GM12878 (cell line): ENCODE results near the gene EFNA3. TPM values are rescaled to one million over a fixed set of nuclear protein-coding genes. Genes with fewer than 3 reads are reported as not detected.

Experiments
- ATAC-seq: fragments of 200-7000 bp; cut with Tn5 transposase; 3 replicates; pipeline ENCODE4 v1.9.1; 2020; ENCODE audit warnings: mild to moderate bottlenecking, moderate library complexity
- BruUV-seq: library from RNA; stranded (reverse); fragments of 400-500 nt; replicated peaks from 2 replicates; lab custom pipeline; 2021; lab: Mats Ljungman, UMichigan
- CTCF ChIA-PET: fragments of 300-600 bp; sonication (Branson Sonifier 250); formaldehyde crosslinking; extraction: SDS; loops from one replicate; lab custom pipeline; 2021; ENCODE audit warnings: inconsistent platforms; lab: Yijun Ruan, JAX
- POLR2A ChIA-PET: fragments of 350-600 bp; formaldehyde crosslinking; extraction: SDS; loops from one replicate; lab custom pipeline; 2021; ENCODE audit warnings: inconsistent platforms; lab: Charles Lee
- RAD21 ChIA-PET: fragments of 300-600 bp; sonication (Branson Sonifier 250); formaldehyde crosslinking; loops from one replicate; lab custom pipeline; 2023; ENCODE audit warnings: antibody characterized with exemption; ENCODE audit not compliant: unreplicated experiment; lab: Charles Lee
- SMC1A ChIA-PET: fragments of 300-600 bp; sonication (Branson Sonifier 250); formaldehyde crosslinking; loops from one replicate; lab custom pipeline; 2023; ENCODE audit not compliant: unreplicated experiment, uncharacterized antibody; lab: Charles Lee
- DNase-seq: peaks from one replicate; pipeline ENCODE4 v3.0.0-alpha.2; 2011; ENCODE audit warnings: low read depth, low spot score
- FAIRE-seq: peaks from 3 replicates; lab custom pipeline; 2011; peaks lifted over from hg19 to GRCh38; lab: Jason Lieb, UNC
- H2AFZ ChIP-seq: 2 replicates; pipeline ENCODE4 v1.6.0; 2011; ENCODE audit warnings: low read depth, low read length, control low read depth; ENCODE audit not compliant: control insufficient read depth
- H3K27ac ChIP-seq: 2 replicates; pipeline ENCODE4 v1.5.1; 2011; ENCODE audit warnings: control low read depth; ENCODE audit not compliant: control insufficient read depth, insufficient read depth
- H3K27me3 ChIP-seq, 2 experiments: replicated peaks in 1 of 2; 2 replicates each; pipeline versions ENCODE4 v1.6.0 to v1.6.1; 2011; ENCODE audit warnings: low read length in 1 of 2; ENCODE audit not compliant: control insufficient read depth in 2 of 2, insufficient read depth in 2 of 2
- H3K36me3 ChIP-seq, 2 experiments: 2 replicates each; pipeline ENCODE4 v1.5.1; 2011; ENCODE audit warnings: low read length in 1 of 2; ENCODE audit not compliant: control insufficient read depth in 2 of 2, insufficient read depth in 2 of 2
- H3K4me1 ChIP-seq: 2 replicates; pipeline ENCODE4 v1.6.1; 2011; ENCODE audit warnings: mild to moderate bottlenecking, low read length, moderate library complexity, mixed read lengths; ENCODE audit not compliant: control insufficient read depth, insufficient read depth
- H3K4me2 ChIP-seq: 2 replicates; pipeline ENCODE4 v1.6.0; 2011; ENCODE audit warnings: control low read depth; ENCODE audit not compliant: control insufficient read depth, insufficient read depth
- H3K4me3 ChIP-seq: fragments of 200-600 bp; sonication (generic); 2 replicates; pipeline ENCODE4 v1.5.1; 2016
- H3K79me2 ChIP-seq: 2 replicates; pipeline ENCODE4 v1.6.0; 2011; ENCODE audit warnings: low read length; ENCODE audit not compliant: control insufficient read depth, insufficient read depth
- H3K9ac ChIP-seq: 2 replicates; pipeline ENCODE4 v1.8.0; 2011; ENCODE audit warnings: low read length, control low read depth, mixed read lengths; ENCODE audit not compliant: control insufficient read depth, insufficient read depth
- H3K9me3 ChIP-seq: replicated peaks from 3 replicates; pipeline ENCODE4 v1.5.1; 2011; ENCODE audit warnings: mild to moderate bottlenecking, low read length; ENCODE audit not compliant: control insufficient read depth, insufficient read depth
- H4K20me1 ChIP-seq: 2 replicates; pipeline ENCODE4 v1.6.0; 2011; ENCODE audit not compliant: control insufficient read depth, insufficient read depth
- ATF7 ChIP-seq: fragments of 450-650 bp; IDR thresholded peaks from 2 replicates; pipeline ENCODE4 v1.6.1; 2016; ENCODE audit warnings: low read depth, mild to moderate bottlenecking
- HCFC1 ChIP-seq: fragments of 150-350 bp; IDR thresholded peaks from 2 replicates; pipeline ENCODE4 v1.6.1; 2014; ENCODE audit warnings: low read length
- IRF4 ChIP-seq: IDR thresholded peaks from 2 replicates; pipeline ENCODE4 v1.6.1; 2011; ENCODE audit warnings: low read depth, low read length
- JUNB ChIP-seq: IDR thresholded peaks from 2 replicates; pipeline ENCODE4 v1.6.1; 2016; ENCODE audit warnings: antibody characterized with exemption, mild to moderate bottlenecking
- MYB ChIP-seq: fragments of 150-350 bp; IDR thresholded peaks from 2 replicates; pipeline ENCODE4 v1.6.1; 2014; ENCODE audit warnings: mild to moderate bottlenecking, low read depth, low read length, borderline replicate concordance
- MYC ChIP-seq: IDR thresholded peaks from 2 replicates; pipeline ENCODE4 v1.6.1; 2011; ENCODE audit warnings: mild to moderate bottlenecking, low read length, moderate library complexity, inconsistent platforms; ENCODE audit not compliant: insufficient read depth, insufficient replicate concordance, insufficient read length, severe bottlenecking
- NBN ChIP-seq: fragments of 450-650 bp; IDR thresholded peaks from 2 replicates; pipeline ENCODE4 v1.6.1; 2016
- NFIC ChIP-seq: IDR thresholded peaks from 2 replicates; pipeline ENCODE4 v1.6.1; 2012; ENCODE audit warnings: low read depth, mild to moderate bottlenecking, inconsistent platforms, low read length, moderate library complexity
- NRF1 ChIP-seq: conservative IDR thresholded peaks from 2 replicates; pipeline ENCODE4 v1.6.1; 2011; ENCODE audit warnings: mild to moderate bottlenecking, low read depth, low read length, improper control_type of control experiment
- PBX3 ChIP-seq: IDR thresholded peaks from 2 replicates; pipeline ENCODE4 v1.6.1; 2011; ENCODE audit warnings: mild to moderate bottlenecking, low read depth, low read length, moderate library complexity; ENCODE audit not compliant: insufficient replicate concordance
- PRDM15 ChIP-seq: fragments of 450-650 bp; formaldehyde crosslinking; IDR thresholded peaks from 2 replicates; pipeline ENCODE4 v1.4.0; 2020; ENCODE audit warnings: mild to moderate bottlenecking, moderate library complexity
- RB1 ChIP-seq: fragments of 450-650 bp; formaldehyde crosslinking; IDR thresholded peaks from 2 replicates; pipeline ENCODE4 v1.6.1; 2017; ENCODE audit warnings: mild to moderate bottlenecking, borderline replicate concordance
- WRNIP1 ChIP-seq: IDR thresholded peaks from 2 replicates; pipeline ENCODE4 v1.6.1; 2011; ENCODE audit warnings: low read depth, low read length, improper control_type of control experiment, borderline replicate concordance
- ZBTB4 ChIP-seq: fragments of 450-650 bp; formaldehyde crosslinking; IDR thresholded peaks from 2 replicates; pipeline ENCODE4 v1.4.0; 2022; ENCODE audit warnings: mild to moderate bottlenecking, moderate library complexity
- ZZZ3 ChIP-seq: IDR thresholded peaks from 2 replicates; pipeline ENCODE4 v1.6.1; 2011; ENCODE audit warnings: low read depth; ENCODE audit not compliant: control insufficient read depth, insufficient read length
- WGBS: methylation state at CpG from one replicate; pipeline ENCODE4 v1.1.6; 2016; ENCODE audit warnings: low lambda C conversion rate; ENCODE audit not compliant: insufficient replicate concordance, insufficient coverage; ENCODE audit errors: missing lambda C conversion rate; 5-methylcytosine and 5-hydroxymethylcytosine counted together
- in situ Hi-C: fragments of 300-500 bp; cut with MboI; formaldehyde crosslinking; loops from 9 replicates; pipeline ENCODE4 v1.14.3; 2018; ENCODE audit warnings: mixed read lengths
- intact Hi-C: fragments of 100-400 bp; cut with micrococcal nuclease; formaldehyde crosslinking; loops from one replicate; pipeline ENCODE4 v1.14.2; 2022; ENCODE audit not compliant: unreplicated experiment
- polyA plus RNA-seq, 11 experiments: library from polyadenylated mRNA; depleted of rRNA in 4 of 11; unstranded in 6 of 11; stranded (reverse) in 5 of 11; fragments of >200 nt; fragmentation: Nextera tagmentation in 4 of 11; fragmentation: Illumina TruSeq in 1 of 11; extraction: Ambion mirVana in 4 of 11; extraction: Trizol in 1 of 11; gene quantifications; 1 replicate in 1 of 11; 2 replicates in 10 of 11; pipeline versions ENCODE4 v1.2.1 to v1.2.3, GENCODE V29; 2011 to 2016; ENCODE audit warnings: inconsistent platforms in 2 of 11, missing spikeins in 2 of 11, low read depth in 1 of 11
- total RNA-seq, 4 experiments: library from RNA; depleted of rRNA in 3 of 4; stranded (reverse); fragments of >200 nt in 3 of 4; fragmentation: Illumina TruSeq in 1 of 4; extraction: Trizol in 1 of 4; gene quantifications; 2 replicates each; pipeline versions ENCODE4 v1.2.1 to v1.2.3, GENCODE V29; 2013 to 2021

The EFNA3 gene
- total and polyA plus RNA-seq, 10 of the 15 experiments (the other 5 are each of a cell fraction or from before 2014, with no cell fraction given): 0.08 to 5.4 (median 1.1) TPM

GRCh38 chr1:155131285-155131684 is 52.6 kb downstream of the EFNA3 start:
- no peak for FAIRE-seq

More at GRCh38 chr1:155131285-155131684, 52.6 kb downstream of the EFNA3 start:
- DNase-seq (no peak), ATAC-seq (no peak)
- RAD21 ChIA-PET: no interaction called here
- no peak overlapping the region for H3K4me2 ChIP-seq
- WGBS: 89% methylated on average over 8 of the region's 8 CpGs
- no peak overlapping the region for H2AFZ ChIP-seq
- H3K27me3 ChIP-seq: peaks cover 13 to 22% of the 10 kb centered on the region in 2 experiments
- H3K9me3 ChIP-seq: no peaks in the 10 kb centered on the region
- in situ Hi-C loops: no loop called here
- CTCF ChIA-PET: interaction anchor here (0.7 to 2.2 kb wide), 6 partner anchors 19 to 46 kb away, joined by 3 to 9 read pairs (median 4); no protein-coding TSS in a partner anchor
- POLR2A ChIA-PET: no interaction called here
- intact Hi-C loops: no loop called here
- peaks cover 14% of the 10 kb centered on the region for H3K4me1 ChIP-seq
- H3K27ac ChIP-seq: no peak overlapping the region
- H3K4me3 ChIP-seq: no peak overlapping the region
- no peaks in the 10 kb centered on the region for H4K20me1 ChIP-seq
- H3K9ac ChIP-seq: no peak overlapping the region
- H3K36me3 ChIP-seq: no peaks in the 10 kb centered on the region
- peaks cover 4% of the 10 kb centered on the region for H3K79me2 ChIP-seq
- no TSS peak for BruUV-seq
- SMC1A ChIA-PET: interaction anchor here (1.2 to 1.5 kb wide), 2 partner anchors 25 to 41 kb away, joined by 3 to 5 read pairs; no protein-coding TSS in a partner anchor
- TF ChIP-seq HCFC1 (no peak), RB1 (no peak), NFIC (no peak), PRDM15 (CRISPR knock-in tag) (no peak), MYC (no peak), ZBTB4 (CRISPR knock-in tag) (no peak), ATF7 (no peak), ZZZ3 (no peak), MYB (no peak), WRNIP1 (no peak), JUNB (no peak), PBX3 (no peak), NRF1 (no peak), NBN (no peak), IRF4 (no peak)
